NCI-H345 (cell line): ENCODE results near the gene NDUFA6.
"Not testable (repeated sequence)": the region's sequence is repeated elsewhere in the genome, so short reads cannot be mapped to it uniquely, and the experiment has no call there.

Source experiments
- DNase-seq: peaks from one replicate; lab custom pipeline; 2025; lab: John Stamatoyannopoulos, UW

Gene NDUFA6

DNA sequence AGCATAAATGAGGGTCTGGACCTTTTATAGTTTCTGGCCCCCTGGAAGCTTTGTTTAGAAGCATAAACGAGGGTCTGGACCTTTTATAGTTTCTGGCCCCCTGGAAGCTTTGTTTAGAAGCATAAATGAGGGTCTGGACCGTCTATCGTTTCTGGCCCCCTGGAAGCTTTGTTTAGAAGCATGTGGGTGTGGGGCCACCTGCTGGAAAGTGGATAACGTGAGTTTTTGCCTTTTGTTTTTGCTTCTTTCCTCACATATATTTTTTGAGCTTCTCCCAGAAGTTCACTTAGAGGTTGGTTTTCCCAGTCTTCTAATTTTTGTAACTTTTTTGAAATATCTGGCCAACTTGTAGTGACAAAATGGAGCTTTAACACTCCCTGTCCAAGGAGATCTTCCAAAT, 22.2 kb upstream of the NDUFA6 start:
- not testable (repeated sequence) for DNase-seq

DNA sequence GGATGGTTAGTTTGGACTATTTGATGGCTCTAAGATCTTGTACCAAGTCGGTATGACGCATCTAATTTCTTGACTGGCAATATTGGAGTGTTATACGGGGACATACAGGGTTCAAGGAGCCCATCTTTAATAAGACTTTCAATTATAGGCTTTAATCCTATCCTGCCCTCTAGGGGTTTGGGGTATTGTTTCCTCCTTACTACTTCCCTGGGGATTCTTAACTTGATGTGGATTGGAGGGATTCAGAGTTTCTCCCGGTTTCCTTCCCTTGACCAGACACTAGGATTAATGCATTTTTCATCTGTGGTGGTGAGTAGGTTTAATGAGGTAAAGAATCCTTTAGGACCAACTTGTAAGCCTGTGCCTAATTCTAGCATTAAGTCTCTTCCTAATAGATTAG, 21.2 kb upstream of the NDUFA6 start:
- no peak for DNase-seq

DNA sequence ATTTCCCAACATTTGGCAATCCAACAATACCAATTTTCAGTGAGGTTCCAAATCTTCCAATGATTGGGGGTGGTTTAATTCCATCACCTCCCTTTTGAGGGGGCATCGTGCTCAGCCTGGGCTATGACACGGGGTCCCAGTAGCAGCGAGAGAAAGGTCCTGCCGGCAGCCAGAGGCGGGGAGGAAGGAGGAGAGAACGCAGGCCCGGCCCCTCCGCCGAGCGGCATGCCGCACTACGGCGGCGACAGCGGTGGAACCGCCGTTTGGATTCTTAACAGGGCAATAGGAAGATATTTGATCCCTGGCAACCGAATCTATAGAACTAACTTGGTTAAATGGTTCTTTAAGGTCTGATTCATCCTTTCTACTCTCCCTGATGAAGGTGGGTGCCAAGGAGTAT, 18.3 kb upstream of the NDUFA6 start:
- no peak for DNase-seq

DNA sequence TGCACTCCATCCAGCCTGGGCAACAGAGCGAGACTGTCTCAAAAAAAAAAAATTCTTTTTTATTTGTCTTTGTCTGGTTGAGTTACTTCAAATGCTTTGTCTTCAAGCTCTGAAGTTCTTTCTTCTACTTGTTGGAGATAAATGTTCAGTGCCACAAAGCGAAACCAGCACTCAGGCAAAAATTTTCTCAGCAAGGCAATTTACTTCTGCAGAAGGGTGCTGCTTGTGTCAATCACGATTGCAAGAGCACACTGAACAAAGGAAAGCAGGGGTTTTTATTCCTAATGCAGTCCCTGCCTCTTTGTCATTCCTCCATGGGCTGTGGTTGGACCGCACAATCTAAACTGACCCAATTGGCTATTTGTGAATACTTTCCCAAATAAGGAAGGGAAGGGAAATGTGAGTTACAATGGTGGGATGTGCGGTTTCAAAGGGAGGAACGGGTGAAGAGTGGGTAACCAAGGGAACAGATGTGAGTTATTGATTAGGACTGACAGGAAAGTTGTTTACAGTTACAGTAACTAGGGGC, 13.8 kb upstream of the NDUFA6 start:
- DNase-seq = not testable (repeated sequence)

DNA sequence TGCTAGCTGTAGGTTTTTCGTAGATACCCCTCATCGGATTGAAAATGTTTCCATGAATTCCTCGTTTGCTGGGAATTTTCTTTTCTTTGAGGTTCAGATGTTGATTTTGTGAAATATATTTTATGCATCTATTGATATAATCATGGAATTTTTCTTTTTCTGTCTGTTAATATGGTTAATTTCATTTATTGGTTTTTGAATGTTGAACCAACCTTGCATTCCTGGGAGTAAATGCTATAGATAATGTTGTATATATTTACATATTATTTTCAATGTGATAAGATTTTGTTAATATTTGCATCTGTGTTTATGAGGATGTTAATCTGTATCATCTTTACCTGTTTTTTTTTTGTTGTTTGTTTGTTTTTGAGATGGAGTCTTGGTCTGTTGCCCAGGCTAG, 10.6 kb upstream of the NDUFA6 start:
- no peak for DNase-seq

DNA sequence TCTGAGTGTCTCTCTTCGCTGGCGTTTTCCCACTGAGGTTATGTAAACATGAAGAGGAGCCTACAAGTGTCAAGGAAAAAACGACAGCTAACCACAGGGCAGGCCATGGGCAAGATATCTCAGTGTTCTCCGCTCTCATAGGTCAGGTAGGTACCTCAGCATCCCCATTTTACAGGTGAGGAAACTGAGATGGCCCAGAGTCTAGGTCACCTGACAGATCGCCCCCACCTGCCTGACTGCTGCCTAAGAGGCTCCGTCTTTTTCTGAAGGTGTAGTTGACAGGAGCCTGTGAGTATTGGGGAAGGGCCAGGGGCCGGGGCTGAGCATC, 847 bp upstream of the NDUFA6 start:
- DNase-seq = no peak

DNA sequence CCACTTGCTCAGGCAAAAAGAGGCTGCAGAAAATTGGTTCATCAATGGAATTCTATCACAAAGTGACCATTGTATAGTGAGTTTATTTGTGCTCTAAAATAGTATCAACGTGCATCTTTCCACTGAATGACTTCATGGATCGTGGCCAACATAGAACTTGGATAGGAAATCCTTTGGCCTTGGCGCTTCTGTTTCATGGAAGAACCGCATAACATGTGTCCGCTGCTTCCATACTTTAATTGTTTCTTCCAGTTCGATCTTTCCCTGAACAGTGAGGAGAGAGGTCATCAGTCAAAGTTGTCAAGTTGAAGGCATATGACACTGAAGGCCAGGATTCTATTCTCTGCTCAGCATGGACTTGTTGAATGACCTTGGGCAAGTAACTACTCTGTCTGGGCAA, 4.5 kb downstream of the NDUFA6 start:
- no peak for DNase-seq

DNA sequence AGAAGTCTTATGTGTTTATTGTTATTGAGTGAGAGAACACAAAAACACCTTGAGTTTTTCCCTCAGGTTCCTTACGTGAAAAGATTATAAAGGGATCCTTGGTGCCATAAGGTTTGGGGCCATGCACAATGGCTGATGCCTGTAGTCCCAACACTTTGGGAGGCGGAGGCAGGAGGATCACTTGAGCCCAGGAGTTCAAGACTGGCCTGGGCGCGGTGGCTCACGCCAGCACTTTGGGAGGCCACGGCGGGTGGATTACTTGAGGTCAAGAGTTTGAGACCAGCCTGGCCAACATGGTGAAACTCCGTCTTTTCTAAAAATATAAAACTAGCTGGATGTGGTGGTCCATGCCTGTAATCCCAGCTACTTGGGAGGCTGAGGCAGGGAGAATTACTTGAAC, 5.7 kb downstream of the NDUFA6 start:
- DNase-seq = no peak

DNA sequence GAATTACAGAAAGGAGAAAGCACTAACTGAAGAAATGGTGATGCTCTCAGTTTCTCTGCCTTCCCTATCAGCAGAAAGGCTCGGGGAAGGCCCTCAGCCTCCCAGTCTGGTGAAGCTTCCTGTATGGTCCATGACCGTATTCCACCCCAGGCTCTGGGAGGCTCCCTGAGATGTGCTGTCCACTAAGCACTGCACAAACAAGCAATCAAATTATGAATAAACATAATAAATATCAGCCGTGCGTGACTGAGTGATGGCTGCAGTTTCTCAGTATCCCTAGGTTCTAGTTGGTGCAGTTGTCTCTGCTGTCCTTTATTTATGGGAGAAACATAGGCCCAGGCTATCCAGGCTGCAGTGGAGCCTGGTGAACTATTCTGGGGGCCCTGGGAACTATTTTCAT, 7.5 kb downstream of the NDUFA6 start:
- no peak for DNase-seq

DNA sequence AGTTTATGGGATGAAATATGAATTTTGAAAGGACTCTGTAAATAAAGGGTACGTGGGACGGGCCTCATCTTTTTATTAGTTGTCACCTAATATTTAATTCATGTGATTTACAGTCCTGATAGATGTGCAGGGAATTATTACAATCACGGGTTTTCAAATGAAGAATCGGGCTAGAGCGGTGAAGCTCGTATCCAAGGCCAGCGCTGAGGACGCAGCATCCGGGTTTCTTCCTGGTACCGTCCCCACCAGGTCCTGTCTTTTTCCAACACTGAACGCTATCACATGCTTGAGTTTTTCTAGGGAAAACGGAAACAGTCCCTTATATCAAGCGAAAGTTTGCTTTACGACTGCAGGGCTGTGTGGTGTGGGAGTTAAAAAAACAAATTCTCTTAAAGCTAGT, 10.3 kb downstream of the NDUFA6 start:
- peak; percentile 22 for DNase-seq

DNA sequence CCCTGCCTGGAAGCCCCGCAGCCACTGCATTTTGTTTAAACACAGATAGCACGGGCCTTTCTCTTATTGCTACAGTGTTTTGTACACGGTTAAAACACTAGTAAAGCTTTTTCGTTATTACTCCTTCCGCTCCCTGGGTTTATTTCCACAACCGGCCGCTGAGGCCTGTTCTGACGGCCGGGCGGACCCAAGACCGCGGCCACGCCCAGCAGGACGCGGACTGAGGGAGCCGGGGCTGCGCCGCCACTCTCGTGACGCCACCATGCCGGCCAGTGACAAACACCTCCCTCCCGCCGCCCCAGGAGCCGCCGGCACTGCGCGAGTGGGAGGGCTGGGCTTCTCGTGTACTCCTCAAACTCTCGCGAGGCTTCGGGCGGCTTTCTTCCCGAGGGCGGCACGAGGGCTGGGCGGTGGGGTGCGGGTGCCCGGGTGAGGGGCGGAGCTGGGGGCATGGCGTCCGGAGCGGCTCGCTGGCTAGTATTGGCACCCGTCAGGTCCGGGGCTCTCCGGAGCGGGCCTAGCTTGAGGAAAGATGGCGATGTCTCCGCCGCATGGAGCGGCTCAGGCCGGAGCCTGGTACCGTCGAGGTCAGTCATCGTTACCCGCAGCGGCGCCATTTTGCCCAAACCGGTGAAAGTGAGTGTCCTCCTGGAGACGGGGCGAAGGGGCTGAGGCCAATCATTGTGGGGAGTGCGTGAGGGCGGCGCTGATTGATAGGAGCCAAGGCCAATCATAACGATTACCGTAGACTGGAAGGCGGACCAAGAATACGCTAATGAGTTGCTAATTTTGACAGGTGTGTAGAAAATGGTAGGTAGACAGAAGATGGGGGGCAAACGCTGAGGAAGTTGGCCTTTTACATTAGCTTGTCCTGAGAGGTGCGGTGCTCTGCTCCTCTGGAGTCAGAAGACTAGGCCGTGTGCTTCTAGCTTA, 11.0 kb downstream of the NDUFA6 start, which contains the start of gene SMDT1:
SMDT1 (plus strand) TSS at position 382 of the 933 bp plus-strand sequence; CDS start at position 451, 69 bp downstream.
- DNase-seq = peak; percentile 96

DNA sequence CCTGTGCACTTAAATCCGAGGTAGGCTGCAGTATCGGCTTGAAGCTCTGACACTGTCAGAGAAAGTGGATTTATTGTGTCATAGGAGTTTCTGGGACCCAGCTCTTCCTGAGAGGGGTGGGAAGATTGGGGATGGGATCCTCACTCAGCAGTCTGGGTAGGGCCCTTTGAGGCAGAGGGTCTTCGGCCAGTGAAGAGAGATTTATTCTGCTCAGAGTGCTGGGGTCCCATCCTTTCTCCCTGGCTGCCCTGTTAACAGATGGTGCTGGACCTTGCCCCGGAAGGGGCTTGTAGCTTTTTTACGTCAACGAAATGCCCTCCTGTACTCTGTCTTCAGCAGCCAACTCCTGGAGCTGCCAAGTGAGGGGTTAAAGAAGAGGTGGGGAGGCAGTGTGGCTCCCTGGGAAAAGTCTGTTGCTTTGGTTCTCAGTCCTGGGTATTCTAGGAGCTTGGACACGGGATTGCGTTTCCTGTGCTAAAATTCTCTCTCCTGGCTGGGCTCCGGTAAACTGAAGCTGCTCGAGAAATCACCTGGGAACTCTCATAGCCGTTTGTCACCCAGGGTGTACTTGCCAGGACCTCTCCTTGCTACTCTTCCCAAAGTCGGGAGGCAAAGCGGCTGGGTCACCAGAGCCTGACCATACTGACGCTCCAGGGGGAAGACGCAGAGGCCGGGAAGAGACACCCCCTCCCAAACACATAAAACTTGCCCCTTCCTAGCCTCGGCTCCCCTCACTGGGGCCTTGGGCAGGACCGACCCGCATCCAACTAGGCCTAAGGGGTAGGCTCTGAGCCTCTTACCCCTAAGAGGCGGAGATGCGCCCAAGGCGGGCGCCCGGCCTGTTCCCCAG, 11.9 kb downstream of the NDUFA6 start:
- no peak for DNase-seq

DNA sequence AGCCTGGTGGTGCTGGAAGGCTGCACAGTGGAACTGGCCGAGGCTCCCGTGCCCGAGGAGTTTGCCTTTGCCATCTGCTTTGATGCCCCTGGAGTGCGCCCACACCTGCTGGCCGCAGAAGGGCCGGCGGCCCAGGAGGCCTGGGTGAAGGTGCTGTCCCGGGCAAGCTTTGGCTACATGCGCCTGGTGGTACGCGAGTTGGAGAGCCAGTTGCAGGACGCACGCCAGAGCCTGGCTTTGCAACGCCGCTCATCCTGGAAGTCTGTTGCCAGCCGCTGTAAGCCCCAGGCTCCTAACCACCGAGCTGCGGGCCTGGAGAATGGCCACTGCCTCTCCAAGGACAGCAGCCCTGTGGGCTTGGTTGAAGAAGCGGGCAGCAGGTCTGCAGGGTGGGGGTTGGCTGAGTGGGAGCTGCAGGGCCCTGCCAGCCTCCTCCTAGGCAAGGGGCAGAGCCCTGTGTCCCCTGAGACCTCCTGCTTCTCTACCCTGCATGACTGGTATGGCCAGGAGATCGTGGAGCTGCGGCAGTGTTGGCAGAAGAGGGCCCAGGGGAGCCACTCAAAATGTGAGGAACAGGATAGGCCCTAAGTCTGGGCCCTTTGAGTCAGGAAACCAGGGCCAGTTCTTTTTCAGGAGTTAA, 13.0 kb downstream of the NDUFA6 start:
- no peak for DNase-seq

DNA sequence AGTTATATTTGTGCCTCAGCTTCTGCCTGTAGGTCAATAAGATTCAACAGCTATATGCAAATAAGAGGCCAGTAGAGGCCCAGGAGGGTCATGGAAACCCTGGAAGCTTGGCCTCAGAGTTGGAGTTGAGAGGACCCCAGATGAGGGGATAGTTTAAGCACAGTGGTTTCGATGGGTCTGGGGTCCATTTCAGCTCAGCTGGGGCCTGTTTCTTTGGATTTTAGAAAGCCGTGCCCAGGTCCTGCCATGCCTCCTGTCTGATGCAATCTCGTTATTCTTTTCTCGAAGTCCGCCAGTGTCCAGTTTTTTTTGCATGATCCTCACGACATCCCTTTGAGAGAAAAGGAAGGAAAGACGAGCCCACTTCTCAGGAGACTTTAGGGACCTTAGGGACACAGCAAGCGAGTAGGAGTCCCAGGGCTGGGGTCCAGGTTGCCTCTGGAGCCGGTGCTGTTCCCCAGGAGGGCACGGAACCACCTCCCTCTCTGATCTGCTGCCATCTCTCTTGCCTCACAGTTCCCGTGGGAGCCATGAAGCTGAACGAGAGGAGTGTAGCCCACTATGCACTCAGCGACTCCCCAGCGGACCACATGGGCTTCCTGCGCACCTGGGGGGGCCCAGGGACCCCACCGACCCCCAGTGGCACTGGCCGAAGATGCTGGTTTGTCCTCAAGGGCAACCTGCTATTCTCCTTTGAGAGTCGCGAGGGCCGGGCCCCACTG, 13.6 kb downstream of the NDUFA6 start:
- DNase-seq = no peak

DNA sequence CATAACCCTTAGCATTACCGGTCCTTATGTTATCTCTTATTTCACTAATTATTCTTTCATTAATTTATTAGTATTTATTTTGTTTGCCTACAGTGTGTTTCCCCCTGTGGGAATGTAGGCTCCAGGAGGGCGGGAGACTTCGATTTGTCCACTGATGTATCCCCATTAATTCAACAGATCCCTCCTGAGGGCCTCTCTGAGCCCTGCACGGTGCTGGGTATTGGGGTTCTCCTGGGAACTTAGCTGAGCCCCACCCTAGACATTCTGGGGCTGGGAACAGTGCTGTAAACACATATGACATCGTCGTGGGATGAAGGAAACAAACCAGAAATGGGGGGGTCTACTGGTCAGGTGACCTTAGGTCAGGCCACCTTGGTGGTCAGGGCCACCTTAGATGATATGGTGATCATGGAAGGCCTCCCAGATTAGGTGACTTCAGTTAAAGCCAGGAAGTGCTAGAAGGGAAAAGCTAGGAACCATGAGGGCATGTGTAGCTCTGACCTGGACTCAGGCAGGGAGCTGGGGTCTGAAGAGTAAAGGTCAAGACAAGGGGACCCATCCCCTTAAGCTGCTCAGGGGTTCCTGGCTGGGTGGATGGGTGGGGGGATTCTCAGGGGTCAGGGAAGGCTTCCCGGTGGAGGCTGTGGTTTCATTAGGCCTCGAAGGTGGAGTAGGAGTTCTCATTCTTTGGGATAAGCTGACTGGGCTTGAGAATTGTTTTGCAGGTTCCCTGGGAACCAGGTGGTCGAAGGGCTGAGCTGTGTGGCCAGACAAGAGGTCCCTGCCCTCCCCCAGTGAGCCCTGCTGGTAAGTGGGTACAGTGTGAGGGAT, 15.5 kb downstream of the NDUFA6 start:
- no peak for DNase-seq

DNA sequence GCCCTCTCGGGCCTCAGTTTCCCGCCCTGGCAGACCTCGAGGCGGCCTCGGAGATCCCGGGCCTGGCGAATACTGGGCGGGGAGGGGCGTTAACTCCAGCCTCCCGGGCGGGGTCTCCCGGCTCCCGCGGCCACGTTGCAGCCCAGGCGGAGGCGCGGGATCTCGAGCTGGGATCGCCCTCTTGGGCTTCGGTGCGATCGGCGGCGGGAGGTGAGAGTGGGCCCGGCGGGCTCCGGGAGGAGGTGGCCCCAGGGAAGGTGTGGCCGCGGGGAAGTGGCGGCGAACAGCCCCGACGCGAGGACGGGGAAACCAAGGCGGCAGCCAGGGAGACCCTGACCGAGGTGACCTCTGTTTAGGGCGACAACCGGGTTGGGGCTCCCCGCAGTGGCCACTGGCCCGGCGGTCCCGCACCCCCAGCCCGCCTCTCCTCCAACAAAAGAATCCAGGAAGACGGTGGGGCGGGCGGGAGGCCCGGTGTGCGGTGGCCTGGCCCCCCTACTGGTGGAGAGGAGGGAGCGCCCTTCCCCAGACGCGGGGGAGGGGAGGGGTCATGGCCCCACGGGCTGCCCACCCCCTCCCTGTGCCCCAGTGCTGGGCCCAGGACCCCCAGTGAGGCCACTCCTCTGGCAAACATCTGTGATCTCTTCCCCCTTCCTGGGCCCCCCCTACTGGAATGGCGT, 16.3 kb downstream of the NDUFA6 start, which contains the start of gene PHETA2:
PHETA2 (plus strand) TSS at position 117 of the 680 bp plus-strand sequence. CDS start 3,046 bp downstream, outside the sequence.
- no peak for DNase-seq

DNA sequence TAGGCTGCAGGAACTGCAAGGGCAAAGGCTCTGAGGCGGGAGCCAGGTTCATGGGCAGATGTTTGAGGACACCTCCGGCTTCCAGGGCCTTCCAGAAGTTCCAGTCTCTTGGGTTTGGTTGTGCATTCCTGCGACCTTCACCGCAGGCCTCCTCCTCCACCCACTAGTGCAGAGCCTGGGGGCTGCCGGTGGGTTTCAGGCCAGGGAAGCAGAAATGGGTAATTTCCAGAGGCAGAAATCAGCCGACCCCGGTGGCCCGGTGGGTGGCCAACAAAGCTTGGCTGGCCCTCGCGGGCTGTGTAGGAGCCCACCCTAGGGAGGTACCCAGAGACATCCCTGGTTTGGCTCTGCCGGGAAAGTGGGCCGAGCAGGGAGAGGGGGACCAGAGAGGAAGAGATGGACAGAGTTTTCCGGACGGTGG, 16.9 kb downstream of the NDUFA6 start:
- DNase-seq = no peak

DNA sequence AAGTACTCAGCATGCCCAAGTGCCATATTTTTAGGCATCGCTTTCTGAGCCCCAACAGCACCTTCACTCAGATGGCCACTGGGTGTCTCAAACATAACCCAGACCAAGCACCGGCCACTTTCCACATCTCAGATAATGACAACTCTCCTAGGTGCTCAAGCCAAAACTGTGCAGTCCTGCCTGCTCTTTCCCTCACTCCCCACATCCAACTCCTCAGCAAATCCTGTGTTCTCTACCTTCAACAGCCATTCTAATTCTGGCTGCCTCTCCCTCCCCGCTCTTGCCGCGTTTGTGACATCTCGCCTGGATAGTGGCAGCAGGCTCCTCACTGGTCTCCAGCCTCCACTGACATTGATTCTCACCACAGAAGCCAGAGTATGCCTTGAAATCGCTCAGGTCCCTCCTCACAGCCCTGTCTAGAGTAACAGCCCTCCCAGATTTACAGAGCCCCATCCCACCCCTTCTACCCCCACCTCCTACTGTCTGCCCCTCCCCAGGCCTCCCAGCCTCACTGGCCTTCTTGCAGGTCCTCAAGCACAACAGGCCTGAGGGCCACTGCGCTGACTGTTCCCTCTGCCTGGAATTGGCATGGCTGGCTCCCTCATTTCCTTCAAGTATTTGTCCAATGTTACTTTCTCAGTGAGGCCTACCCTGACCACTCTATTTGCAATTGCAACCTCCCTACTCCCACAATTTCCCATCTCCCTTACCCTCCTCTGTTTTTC, 17.8 kb downstream of the NDUFA6 start:
- DNase-seq = no peak

DNA sequence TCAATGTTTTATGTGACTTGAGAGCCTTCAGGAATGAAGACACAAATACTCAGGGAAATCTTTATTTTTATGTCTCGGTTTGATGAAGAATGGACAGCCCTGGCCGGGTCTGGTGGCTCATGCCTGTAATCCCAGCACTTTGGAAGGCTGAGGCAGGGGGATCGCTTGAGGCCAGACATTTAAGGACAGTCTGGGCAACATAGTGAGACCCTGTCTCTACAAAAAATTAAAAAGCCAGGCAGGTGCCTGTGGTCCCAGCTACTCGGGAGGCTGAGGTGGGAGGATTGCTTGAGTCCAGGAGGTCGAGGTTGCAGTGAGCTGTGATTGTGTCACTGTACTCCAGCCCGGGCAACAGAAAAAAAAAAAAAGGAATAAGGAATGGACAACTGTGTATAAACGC, 19.1 kb downstream of the NDUFA6 start:
- not testable (repeated sequence) for DNase-seq
